ENCODE measurements around the gene PANK4.

Gene PANK4

DNA sequence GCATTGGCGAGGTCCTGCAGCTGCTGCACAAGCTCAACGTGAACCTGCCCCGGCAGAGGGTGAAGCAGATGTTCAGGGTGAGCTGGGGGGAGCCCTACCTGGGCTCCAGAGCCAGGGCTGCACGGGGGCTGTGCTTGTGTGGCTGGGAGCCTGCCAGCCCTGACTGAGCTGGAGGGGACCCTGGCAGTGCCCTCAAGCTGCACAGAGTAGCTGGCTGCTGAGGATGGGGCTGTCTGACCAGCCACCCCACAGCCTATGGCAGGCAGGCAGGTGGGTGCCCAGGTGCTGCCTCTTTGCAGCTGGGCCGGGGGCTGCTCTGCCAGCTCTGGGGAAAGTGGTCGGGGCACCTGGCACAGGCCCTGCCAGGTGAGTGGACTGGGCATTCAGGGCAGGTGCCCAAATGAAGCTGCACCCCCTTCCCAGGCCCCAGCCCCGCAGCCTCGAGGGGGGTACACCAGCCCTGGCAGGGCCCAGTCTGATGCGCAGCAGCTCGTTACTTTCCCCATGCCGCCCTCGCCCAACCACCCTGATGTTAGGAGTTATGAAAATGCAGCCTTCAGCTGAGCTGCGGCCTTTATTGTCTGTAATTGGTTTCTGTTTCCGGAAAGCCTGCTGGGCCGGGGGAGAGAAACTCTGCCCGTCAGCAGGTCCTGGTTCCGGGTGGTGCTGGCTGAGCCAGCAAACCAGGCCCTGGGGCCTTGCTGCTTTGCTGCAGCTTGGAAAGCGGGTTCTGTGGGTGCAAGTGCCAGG, 46.0 kb downstream of the PANK4 start:
- TF ChIP-seq, protein P1, sequence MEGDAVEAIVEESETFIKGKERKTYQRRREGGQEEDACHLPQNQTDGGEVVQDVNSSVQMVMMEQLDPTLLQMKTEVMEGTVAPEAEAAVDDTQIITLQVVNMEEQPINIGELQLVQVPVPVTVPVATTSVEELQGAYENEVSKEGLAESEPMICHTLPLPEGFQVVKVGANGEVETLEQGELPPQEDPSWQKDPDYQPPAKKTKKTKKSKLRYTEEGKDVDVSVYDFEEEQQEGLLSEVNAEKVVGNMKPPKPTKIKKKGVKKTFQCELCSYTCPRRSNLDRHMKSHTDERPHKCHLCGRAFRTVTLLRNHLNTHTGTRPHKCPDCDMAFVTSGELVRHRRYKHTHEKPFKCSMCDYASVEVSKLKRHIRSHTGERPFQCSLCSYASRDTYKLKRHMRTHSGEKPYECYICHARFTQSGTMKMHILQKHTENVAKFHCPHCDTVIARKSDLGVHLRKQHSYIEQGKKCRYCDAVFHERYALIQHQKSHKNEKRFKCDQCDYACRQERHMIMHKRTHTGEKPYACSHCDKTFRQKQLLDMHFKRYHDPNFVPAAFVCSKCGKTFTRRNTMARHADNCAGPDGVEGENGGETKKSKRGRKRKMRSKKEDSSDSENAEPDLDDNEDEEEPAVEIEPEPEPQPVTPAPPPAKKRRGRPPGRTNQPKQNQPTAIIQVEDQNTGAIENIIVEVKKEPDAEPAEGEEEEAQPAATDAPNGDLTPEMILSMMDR (IDR thresholded peaks at IDR 0.05; ENCODE audit: low read depth, low read length), result no peak
- no peak overlapping the region for H3K4me3 ChIP-seq (ENCODE audit: low read depth, low read length)

DNA sequence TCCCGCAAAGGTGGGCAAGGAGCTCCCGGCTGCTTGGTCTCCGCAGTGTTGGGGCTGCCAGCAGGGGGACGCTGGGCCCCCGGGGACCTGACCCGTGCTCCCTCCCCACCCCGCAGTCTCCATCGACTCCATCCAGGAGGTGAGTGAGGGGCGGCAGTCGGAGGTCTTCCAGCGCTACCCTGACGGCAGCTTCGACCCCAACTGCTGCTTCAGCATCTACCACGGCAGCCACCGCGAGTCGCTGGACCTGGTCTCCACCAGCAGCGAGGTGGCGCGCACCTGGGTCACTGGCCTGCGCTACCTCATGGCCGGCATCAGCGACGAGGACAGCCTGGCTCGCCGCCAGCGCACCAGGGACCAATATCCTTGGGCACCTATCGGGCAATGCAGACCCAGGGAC, 46.8 kb downstream of the PANK4 start:
- TF ChIP-seq, protein P1 (IDR thresholded peaks at IDR 0.05; ENCODE audit: low read depth, low read length), result no peak
- H3K4me3 ChIP-seq (ENCODE audit: low read depth, low read length), result no peak overlapping the region

DNA sequence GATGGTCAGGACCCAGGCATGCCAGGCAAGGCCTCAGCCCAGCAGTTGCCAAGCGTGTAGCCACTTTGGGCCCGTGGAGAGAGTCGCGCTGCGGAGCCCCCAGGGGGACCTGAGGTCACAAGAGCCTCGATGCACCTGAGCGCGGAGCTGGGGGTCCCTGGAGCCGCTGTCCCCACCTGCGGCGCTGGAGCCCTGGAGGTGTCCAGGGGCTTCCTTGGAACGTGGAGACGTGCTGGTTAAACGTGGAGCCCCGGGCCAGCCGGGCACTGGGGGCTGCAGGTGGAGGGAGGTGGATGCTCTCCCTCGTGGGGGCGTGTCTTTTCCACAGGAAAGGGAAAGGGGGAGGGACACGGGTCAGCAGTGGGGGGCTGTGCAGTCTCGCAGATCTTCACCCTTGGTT, 47.2 kb downstream of the PANK4 start:
- TF ChIP-seq, protein P1 (IDR thresholded peaks at IDR 0.05; ENCODE audit: low read depth, low read length), result no peak
- no peak overlapping the region for H3K4me3 ChIP-seq (ENCODE audit: low read depth, low read length)

DNA sequence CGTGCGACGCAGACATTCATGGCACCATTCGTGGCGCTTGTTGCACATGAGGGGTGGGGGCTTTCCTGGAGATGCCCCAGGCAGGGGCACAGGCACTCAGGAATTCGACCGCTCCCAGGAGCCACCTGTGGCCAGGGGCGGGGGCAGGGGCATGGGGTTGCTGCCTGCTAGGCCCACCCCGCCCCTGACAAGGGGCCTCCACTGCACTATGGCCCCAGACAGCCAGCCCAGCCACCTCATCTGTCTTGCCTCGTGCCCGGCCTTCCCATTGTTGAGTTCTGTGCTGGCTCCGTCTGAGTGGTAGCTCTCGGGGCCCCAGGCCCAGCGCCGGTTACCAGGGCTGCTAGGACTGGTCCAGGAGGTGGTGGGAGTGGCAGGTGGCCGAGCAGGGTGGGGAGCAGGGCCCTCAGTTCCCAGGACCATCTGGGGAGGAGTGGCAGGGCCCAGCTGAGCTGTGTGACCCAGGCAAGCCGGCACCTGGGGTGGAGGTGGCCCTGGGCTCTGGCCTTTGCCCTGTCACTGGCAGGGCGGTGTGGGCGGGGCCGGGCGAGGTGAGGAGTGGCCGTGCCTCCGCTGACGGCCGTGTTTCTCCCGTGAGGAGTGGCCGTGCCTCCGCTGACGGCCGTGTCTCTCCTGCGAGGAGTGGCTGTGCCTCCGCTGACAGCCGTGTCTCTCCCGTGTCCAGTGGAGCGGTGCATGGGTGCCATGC, 48.5 kb downstream of the PANK4 start:
- TF ChIP-seq, protein P1 (IDR thresholded peaks at IDR 0.05; ENCODE audit: low read depth, low read length), result no peak
- no peak overlapping the region for H3K4me3 ChIP-seq (ENCODE audit: low read depth, low read length)

DNA sequence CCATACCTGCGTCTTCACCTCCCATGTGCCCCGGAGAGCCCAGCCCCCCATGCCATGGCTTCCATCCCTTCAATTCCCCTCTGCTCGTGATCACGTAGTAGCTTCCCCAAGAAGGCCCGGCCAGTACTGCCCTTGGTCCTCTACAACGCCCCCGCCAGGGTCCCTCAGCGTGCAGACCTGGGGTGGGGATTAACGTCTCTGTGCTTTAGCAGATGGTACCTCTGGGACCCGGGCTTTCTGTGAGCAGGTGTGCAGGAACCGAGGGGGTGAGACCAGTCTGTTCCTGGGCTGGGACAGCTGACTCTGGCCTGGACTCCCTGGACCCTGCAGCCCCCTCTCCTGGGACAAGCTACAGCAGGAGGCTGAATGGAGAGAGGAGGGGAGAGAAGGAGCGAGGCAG, 49.1 kb downstream of the PANK4 start:
- H3K4me3 ChIP-seq (ENCODE audit: low read depth, low read length), result no peak overlapping the region
- TF ChIP-seq, protein P1 (IDR thresholded peaks at IDR 0.05; ENCODE audit: low read depth, low read length), result no peak

DNA sequence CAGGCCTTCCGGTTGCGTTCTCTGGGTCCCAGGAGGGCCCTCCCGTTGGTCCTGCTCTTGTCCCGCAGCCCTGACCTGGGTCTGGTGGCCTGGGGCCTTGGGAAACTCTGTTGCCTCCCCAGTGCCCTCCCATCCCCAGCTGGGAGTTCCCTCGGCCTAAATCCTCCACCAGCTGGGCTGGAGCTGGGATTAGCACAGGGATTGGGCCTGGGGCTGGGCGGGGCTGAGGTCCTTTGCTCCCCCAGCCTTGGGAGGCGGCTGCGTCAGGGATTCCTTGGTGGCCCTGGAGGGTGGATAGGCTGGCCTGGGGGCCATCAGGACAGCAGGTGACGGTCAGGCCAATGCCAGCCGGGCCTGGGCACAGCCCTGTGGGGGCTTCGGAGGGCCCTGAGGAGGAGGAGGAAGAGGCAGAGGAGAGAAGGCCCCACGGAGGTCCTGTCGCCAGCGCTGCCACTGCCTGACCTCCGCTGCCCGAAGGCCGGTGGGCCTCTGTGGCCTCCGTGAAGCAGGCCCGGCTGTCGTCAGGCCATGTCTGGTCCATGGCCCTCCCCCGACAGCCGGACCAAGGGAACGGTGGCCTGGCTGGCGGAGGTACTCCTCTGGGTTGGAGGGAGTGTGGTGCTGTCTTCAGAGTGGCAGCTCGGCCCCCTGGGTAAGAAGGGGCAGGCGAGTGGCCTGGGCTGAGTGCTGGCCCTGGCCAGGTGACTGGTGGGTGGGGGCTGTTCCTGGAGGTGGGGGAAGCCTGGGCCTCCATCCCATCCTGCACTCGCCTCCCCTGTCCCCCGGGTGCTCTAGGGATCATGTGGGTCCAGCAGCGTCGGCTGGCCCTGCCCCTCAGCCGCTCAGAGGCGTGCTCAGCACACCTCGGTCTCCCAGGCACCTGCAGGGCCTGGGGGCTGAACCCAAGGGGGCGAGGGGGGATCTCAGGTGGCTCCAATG, 50.1 kb downstream of the PANK4 start, which contains the start of gene PLCH2:
Gene PLCH2 (plus strand): TSS at position 229 of the 939 bp plus-strand sequence. CDS start 300 bp downstream, at position 529.
- H3K4me3 ChIP-seq (ENCODE audit: low read depth, low read length), result no peak within 1 kb of the TSS
- TF ChIP-seq, protein P1 (IDR thresholded peaks at IDR 0.05; ENCODE audit: low read depth, low read length), result no peak

Measured in WI38 (cell line).